Neural cell (in vitro differentiated cells): ENCODE measurements around the gene CELF5.
A peak's percentile ranks its signal among the peaks of the same experiment; 100 is the strongest.

Experiments used
- EP300 ChIP-seq: fragments of 450-650 bp; conservative IDR thresholded peaks from 2 replicates; pipeline ENCODE4 v1.6.1; 2014; ENCODE audit warnings: antibody characterized with exemption, mild to moderate bottlenecking, moderate library complexity; ENCODE audit not compliant: poor library complexity, severe bottlenecking
- EZH2 ChIP-seq: fragments of 200-600, 300-800 bp; shearing (Covaris generic), sonication (generic); IDR thresholded peaks from 2 replicates; pipeline ENCODE4 v1.6.1; 2014; ENCODE audit warnings: antibody characterized with exemption, low read length, borderline replicate concordance, mild to moderate bottlenecking; ENCODE audit not compliant: insufficient read depth, poor library complexity, severe bottlenecking
- MXI1 ChIP-seq: fragments of 450-650 bp; conservative IDR thresholded peaks from 2 replicates; pipeline ENCODE4 v1.6.1; 2014; ENCODE audit warnings: antibody characterized with exemption, mild to moderate bottlenecking; ENCODE audit not compliant: poor library complexity, severe bottlenecking
- POLR2AphosphoS5 ChIP-seq: IDR thresholded peaks from 2 replicates; pipeline ENCODE4 v1.6.1; 2012
- RAD21 ChIP-seq: fragments of 450-650 bp; conservative IDR thresholded peaks from 2 replicates; pipeline ENCODE4 v1.6.1; 2014; ENCODE audit warnings: antibody characterized with exemption, mild to moderate bottlenecking, moderate library complexity
- SMC3 ChIP-seq: fragments of 450-650 bp; conservative IDR thresholded peaks from 2 replicates; pipeline ENCODE4 v1.6.1; 2014; ENCODE audit warnings: antibody characterized with exemption, mild to moderate bottlenecking, moderate library complexity; ENCODE audit not compliant: poor library complexity
- TAF1 ChIP-seq: IDR thresholded peaks from 2 replicates; pipeline ENCODE4 v1.6.1; 2012; ENCODE audit warnings: low read depth
- TF ChIP-seq, protein P1 (sequence below): fragments of 450-650 bp; IDR thresholded peaks from 2 replicates; pipeline ENCODE4 v1.5.1; 2014; ENCODE audit warnings: antibody characterized with exemption, mild to moderate bottlenecking, moderate library complexity; ENCODE audit not compliant: poor library complexity, severe bottlenecking

DNA sequence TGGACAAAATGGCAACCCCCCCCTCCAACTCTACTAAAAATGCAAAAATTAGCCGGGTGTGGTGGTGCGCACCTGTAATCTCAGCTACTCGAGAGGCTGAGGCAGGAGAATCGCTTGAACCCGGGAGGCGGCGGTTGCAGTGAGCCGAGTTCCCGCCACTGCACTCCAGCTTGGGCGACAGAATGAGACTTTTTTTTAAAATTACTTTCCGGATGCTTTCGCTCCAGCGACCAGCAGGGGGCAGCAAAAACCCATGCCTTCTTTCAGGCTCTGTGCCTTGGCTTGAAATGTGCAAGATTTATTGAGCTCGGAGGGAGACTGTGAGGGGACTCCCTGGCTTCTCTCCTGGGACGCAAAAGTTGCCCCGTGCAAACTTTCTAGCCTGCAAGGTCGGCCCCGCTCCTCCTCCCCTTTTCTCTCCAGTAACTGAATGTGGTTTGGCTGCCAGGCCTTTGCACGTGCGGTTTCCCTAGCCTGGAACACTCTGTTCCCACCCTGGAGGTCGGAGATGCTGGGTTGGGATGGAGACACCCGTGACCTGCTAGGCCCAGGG, 80.5 kb downstream of the CELF5 start:
- TF ChIP-seq, protein P1, sequence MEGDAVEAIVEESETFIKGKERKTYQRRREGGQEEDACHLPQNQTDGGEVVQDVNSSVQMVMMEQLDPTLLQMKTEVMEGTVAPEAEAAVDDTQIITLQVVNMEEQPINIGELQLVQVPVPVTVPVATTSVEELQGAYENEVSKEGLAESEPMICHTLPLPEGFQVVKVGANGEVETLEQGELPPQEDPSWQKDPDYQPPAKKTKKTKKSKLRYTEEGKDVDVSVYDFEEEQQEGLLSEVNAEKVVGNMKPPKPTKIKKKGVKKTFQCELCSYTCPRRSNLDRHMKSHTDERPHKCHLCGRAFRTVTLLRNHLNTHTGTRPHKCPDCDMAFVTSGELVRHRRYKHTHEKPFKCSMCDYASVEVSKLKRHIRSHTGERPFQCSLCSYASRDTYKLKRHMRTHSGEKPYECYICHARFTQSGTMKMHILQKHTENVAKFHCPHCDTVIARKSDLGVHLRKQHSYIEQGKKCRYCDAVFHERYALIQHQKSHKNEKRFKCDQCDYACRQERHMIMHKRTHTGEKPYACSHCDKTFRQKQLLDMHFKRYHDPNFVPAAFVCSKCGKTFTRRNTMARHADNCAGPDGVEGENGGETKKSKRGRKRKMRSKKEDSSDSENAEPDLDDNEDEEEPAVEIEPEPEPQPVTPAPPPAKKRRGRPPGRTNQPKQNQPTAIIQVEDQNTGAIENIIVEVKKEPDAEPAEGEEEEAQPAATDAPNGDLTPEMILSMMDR: peak; percentile 87
- TF ChIP-seq EZH2 (no peak), POLR2AphosphoS5 (no peak), SMC3 (peak; percentile 74), RAD21 (peak; percentile 77), EP300 (no peak), TAF1 (no peak), MXI1 (peak; percentile 22)
